ENCODE measurements around the gene EHBP1L1.

EHBP1L1 gene

DNA sequence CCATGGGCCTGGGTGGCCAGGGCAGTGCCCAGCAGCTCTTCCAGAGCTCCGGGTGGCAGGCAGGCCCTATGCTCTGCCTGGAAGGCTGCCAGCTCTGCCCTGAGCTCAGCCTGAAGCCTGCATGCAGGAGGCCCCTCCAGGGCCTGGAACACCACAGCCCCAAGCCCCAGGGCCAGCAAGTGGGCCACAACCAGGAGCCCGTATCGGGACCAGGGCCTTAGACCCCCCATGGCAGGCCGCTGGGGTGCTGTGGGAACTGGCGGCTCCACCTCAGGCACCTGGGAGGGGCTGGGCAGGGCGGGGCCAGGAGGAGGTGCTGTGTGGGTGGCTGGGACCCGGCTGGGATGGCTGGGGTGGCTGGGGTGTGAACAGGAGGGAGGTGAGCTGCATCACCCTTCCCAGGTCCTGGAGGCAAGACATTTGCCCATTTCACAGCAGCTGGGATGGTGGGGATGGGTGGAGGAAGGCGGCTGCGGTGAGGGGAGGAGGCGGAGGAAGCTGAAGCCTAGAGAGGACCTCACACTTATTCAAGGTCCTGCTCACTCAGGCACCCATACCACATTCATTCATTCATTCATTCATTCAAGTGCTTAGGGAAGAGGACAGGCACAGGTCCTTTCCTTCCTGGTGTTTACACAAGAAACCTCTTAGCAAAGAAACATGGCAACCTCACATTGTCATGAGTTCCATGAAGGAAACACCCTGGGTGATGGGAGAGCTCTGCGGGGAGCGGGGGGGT is 19.9 kb downstream of the EHBP1L1 start, which contains the start of gene KCNK7:
Gene KCNK7, minus strand, starts transcription at position 258 of the 739 bp plus-strand sequence. Its CDS starts 28 bp downstream, at position 230.
- H3K4me1 ChIP-seq (ENCODE audit: insufficient read depth, low read length): no peaks in the 10 kb centered on the region; the same call in 1 of the 2 replicates
- no peaks in the 10 kb centered on the region for H3K36me3 ChIP-seq (ENCODE audit: insufficient read depth, low read length)
- no peak within 1 kb of the TSS for H3K9ac ChIP-seq (ENCODE audit: low read depth, low read length)
- H3K9me3 ChIP-seq (ENCODE audit: control insufficient read depth, insufficient read depth, low read length): no peaks in the 10 kb centered on the region

DNA sequence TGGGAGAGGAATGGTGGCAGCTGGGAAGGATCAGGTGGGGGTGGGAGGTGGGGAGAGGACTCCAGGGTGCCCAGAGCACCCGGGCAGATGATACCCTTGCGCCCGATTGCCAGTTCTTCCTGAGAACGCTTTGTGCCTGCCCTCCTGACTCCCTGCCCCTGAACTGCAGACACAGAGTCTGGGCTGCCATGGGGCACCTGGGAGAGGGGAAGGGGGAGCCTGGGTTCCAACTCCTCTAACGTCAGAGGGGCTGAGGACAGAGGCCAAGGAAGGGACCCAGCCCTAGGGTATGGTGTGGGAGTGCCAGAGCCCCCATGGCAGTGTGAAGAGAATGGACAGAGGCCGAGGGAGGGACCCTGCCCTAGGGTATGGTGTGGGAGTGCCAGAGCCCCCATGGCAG is 20.7 kb downstream of the EHBP1L1 start:
- Histone ChIP-seq H3K9ac (ENCODE audit: low read depth, low read length) (no peak overlapping the region), H3K4me1 (ENCODE audit: insufficient read depth, low read length) (no peaks in the 10 kb centered on the region; the same call in 1 of the 2 replicates), H3K9me3 (ENCODE audit: control insufficient read depth, insufficient read depth, low read length) (no peaks in the 10 kb centered on the region), H3K36me3 (ENCODE audit: insufficient read depth, low read length) (no peaks in the 10 kb centered on the region)

DNA sequence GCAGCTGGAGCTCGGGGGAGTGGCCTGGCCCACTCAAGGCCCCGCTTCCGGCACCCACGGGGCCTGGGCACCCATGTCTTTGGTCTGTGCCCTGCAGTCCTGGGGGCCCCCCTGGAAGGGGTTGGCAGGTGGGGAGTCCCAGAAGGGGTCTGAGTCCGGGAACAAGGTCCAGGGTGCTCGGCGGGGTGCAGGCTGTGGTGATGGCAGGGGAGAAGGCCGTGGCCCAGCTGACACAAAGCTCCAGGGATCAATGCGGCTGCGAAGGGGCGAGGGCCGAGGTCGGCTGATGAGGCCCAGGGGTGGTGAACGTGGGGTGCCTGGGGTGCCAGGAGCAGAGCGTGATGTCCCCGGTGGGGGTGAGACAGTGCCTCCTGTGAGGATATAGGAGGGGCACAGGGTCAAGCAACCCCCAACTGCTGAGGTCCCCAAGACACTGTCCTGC is 22.4 kb downstream of the EHBP1L1 start:
- Histone ChIP-seq H3K9me3 (ENCODE audit: control insufficient read depth, insufficient read depth, low read length) (no peaks in the 10 kb centered on the region), H3K9ac (ENCODE audit: low read depth, low read length) (no peak overlapping the region), H3K4me1 (ENCODE audit: insufficient read depth, low read length) (no peaks in the 10 kb centered on the region; the same call in 1 of the 2 replicates), H3K36me3 (ENCODE audit: insufficient read depth, low read length) (no peaks in the 10 kb centered on the region)

DNA sequence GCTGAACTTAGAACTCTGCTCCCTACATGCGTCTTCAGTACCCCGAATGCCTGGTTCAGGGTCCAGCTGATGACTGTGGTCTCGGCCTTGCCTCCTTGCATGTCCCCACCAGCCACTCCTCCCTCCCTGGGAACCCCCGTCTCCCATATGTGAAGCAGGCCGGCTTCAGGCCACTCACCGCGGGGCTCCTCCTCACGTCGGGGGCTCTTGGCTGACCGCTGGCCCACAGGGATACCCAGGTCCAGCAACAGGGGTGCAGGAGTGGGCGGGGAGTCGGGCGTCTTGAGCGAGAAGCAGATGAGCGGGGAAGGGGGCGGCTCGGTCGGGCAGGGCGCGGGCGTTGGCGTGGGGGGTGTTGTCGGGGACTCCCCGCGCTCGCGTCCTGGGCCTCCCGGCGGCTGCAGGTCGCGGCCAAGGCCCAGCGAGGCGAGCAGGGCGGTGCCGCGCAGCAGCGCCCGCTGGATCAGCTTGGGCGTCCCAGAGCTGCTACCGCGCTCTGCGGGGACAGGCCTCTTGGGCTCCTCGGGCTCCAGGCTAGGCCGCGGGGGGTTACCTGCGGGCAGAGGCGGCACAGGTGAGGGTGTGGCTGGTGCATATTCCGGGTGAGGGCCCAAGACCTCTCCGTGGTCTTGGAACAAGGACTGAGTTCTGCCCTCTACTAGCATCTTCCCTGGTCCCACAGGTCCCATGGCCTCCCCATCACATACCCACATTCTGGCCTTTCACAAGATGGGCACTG is 23.5 kb downstream of the EHBP1L1 start:
- no peaks in the 10 kb centered on the region for H3K4me1 ChIP-seq (ENCODE audit: insufficient read depth, low read length)
- H3K36me3 ChIP-seq (ENCODE audit: insufficient read depth, low read length): no peaks in the 10 kb centered on the region
- no peaks in the 10 kb centered on the region for H3K9me3 ChIP-seq (ENCODE audit: control insufficient read depth, insufficient read depth, low read length)
- no peak overlapping the region for H3K9ac ChIP-seq (ENCODE audit: low read depth, low read length)

DNA sequence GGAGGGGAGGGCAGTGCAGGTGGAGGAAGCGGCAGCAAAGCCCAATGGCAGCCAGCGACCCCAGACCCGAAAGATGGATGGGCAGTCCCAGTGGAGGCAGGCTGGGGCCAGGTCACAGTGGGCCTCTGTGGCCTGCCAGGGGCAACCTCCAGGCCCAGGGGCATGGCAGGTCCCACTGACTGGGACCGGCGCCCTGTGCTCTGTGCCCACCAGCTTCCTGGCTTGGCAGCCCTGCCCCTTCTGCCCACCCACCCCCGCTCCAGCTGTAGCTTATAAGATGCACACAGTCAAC is 24.0 kb downstream of the EHBP1L1 start:
- Histone ChIP-seq H3K36me3 (ENCODE audit: insufficient read depth, low read length) (no peaks in the 10 kb centered on the region), H3K9ac (ENCODE audit: low read depth, low read length) (no peak overlapping the region), H3K9me3 (ENCODE audit: control insufficient read depth, insufficient read depth, low read length) (no peaks in the 10 kb centered on the region), H3K4me1 (ENCODE audit: insufficient read depth, low read length) (no peaks in the 10 kb centered on the region)

DNA sequence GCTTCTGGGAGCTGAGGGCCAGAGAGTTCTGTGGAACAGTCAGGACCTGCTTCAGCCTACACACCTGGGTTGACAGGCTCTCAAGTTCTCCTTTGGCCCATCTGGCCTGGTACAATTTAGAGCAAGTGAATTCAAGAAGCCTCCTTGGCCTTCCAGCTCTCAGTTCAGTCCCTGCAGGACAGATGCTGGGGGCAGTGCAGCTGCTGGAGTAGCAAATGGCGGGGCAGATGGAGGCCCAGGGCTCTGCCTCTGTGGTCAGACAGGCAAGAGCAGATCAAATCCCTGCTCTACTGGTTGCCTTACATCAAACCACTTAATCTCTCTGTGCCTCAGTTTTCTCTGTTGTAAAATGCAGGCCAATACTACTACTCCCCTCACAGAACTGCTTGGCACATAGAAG is 28.4 kb downstream of the EHBP1L1 start:
- Histone ChIP-seq H3K9me3 (ENCODE audit: control insufficient read depth, insufficient read depth, low read length) (no peaks in the 10 kb centered on the region), H3K36me3 (ENCODE audit: insufficient read depth, low read length) (peaks cover 5% of the 10 kb centered on the region; the same call in 1 of the 2 replicates), H3K4me1 (ENCODE audit: insufficient read depth, low read length) (no peaks in the 10 kb centered on the region), H3K9ac (ENCODE audit: low read depth, low read length) (no peak overlapping the region)

DNA sequence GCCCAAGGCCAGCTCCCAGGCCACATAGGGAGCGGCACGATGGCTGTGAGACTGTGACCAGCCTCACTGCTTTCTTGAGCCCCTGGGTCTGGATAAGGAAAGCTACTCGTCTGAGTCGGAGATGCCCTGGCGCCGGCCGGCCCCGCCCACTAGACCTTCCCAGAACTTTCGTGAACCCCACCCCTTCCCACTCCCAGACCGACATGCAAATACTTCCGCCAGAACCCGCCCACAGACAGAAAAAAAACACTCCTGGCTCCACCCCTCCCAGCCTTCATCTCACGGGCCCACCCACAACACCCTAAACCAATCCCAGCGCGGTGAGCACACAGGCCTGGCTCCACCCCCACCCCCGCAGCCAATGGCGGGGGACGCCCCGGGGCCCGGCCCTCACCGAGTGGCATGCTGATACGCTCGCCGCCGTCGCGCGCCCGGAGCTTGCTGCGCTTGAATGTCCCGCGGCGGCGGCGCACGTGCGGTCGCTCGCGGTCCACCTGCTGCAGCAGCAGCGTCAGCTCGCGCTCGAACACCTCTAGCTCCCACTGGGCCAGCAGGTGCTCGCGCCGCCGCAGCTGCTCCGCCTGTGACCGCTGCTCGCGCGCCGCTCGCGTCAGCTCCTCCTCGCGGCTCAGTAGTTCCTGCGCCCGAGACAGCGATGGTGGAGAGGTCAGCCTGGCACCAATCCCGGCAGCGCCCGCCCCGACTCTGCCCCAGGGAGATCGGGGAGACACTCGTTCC is 31.2 kb downstream of the EHBP1L1 start:
- H3K36me3 ChIP-seq (ENCODE audit: insufficient read depth, low read length): peaks cover 5% of the 10 kb centered on the region; the same call in 1 of the 2 replicates

DNA sequence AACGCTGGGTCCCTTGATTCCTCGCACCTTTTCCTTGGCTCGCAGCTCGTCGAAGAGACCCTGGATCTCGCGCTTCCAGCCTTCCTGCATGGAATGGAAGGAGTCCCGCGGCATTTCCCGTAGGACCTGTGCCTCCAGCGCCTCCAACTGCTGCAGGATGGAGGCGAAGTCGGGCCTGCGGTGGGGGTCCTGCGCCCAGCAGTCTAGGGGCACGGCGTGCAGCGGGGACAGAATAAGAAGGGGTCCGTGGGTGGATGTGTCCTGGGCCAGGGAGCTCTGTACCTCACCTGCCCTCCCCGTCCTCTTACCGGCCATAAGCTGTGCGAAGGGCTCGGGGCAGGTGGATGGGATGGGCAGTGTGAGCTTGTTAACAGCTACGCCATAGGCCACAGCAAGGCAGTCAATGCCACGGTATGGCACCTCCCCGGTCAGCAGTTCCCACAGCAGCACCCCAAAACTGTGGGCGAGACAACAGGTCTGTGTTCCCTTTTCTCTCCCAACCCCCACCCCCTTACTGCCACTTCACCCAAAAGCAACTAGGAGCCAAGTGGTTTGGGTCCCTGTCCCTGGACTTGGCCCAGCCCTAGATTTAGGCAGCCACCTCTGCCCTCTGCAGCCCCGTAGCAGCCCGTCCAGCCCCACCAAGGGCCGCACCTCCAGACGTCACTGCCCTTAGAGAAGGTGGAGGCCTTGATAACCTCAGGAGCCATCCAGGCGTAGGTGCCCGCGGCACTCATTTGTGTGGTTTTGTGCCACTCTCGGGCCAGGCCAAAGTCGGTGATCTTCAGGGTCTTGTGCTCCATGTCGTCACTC is 32.0 kb downstream of the EHBP1L1 start:
- peaks cover 5% of the 10 kb centered on the region; the same call in 1 of the 2 replicates for H3K36me3 ChIP-seq (ENCODE audit: insufficient read depth, low read length)
- peak overlapping the region; percentile 32; the same call in 1 of the 2 replicates for H3K9ac ChIP-seq (ENCODE audit: low read depth, low read length)

More for the DNA sequence above, 31.2 kb downstream of the EHBP1L1 start:
- H3K9ac ChIP-seq (ENCODE audit: low read depth, low read length): peak overlapping the region; percentile 32; the same call in 1 of the 2 replicates
- no peaks in the 10 kb centered on the region for H3K9me3 ChIP-seq (ENCODE audit: control insufficient read depth, insufficient read depth, low read length)
- H3K4me1 ChIP-seq (ENCODE audit: insufficient read depth, low read length): peaks cover 4% of the 10 kb centered on the region; the same call in 1 of the 2 replicates

DNA sequence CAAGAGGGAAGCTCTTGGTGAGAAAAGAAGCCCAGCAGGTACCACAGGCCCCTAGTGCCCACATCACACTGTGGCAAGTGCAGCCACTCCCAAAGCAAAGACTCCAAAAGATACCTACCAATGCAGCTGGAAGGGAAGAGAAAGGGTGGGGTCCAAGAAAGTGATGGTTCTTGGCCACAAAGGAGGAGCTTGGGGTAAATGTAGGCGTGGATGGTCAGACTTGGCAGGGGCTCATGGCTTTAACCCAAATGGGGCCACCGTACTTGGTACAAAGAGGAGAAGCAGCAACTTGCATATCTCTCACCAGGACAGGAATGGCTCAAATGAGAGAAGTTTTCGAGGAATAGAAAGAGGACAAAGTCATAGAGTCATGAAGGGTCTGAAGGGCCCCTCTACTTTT is 33.4 kb downstream of the EHBP1L1 start:
- H3K4me1 ChIP-seq (ENCODE audit: insufficient read depth, low read length): peaks cover 12% of the 10 kb centered on the region; the same call in 1 of the 2 replicates
- H3K9me3 ChIP-seq (ENCODE audit: control insufficient read depth, insufficient read depth, low read length): no peaks in the 10 kb centered on the region
- no peak overlapping the region for H3K9ac ChIP-seq (ENCODE audit: low read depth, low read length)
- peaks cover 5% of the 10 kb centered on the region; the same call in 1 of the 2 replicates for H3K36me3 ChIP-seq (ENCODE audit: insufficient read depth, low read length)

More for the DNA sequence above, 32.0 kb downstream of the EHBP1L1 start:
- no peaks in the 10 kb centered on the region for H3K9me3 ChIP-seq (ENCODE audit: control insufficient read depth, insufficient read depth, low read length)
- H3K4me1 ChIP-seq (ENCODE audit: insufficient read depth, low read length): peaks cover 12% of the 10 kb centered on the region; the same call in 1 of the 2 replicates

DNA sequence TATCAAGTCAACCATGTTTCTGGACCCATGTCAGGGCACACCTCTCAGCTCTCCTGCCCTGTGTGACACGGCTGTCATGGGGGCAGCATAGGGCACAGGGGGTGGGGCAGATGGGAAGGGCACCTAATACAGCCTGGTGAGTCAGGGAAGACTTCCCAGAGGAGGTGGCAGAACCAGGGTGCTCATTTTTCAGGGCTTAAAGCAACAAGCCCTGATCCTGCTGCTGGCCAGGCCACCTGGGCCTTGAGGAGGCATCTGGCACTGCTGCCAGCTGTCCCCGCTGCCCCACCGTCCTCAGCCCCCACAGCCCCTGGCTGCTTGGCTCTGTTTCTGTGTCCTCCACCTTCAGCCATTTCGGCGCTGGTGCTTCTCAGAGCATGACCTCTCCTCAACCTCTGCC is 33.8 kb downstream of the EHBP1L1 start:
- Histone ChIP-seq H3K9ac (ENCODE audit: low read depth, low read length) (no peak overlapping the region), H3K4me1 (ENCODE audit: insufficient read depth, low read length) (peaks cover 12% of the 10 kb centered on the region; the same call in 1 of the 2 replicates), H3K9me3 (ENCODE audit: control insufficient read depth, insufficient read depth, low read length) (no peaks in the 10 kb centered on the region), H3K36me3 (ENCODE audit: insufficient read depth, low read length) (peaks cover 5% of the 10 kb centered on the region; the same call in 1 of the 2 replicates)

DNA sequence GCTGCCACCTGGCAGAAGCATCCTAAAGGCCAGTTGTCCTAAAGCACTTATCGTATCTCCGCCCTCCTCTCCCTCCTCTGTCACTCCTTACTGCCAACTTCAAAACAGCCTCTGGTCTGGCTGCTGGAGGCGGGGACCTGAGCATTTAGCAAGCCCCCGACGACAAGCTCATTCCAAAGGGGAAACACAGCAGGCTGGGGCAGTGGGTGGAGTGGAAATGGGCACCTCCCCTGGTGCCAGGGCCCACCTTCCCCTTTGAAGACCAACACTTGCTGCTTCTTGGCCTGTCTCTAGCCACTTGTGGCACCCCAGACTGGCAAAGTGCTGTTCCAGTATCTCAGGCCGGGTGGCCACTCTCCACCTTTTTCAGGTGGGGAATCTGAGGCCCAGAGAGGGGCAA is 34.6 kb downstream of the EHBP1L1 start:
- peaks cover 12% of the 10 kb centered on the region; the same call in 1 of the 2 replicates for H3K4me1 ChIP-seq (ENCODE audit: insufficient read depth, low read length)
- H3K36me3 ChIP-seq (ENCODE audit: insufficient read depth, low read length): peaks cover 4% of the 10 kb centered on the region; the same call in 1 of the 2 replicates
- H3K9ac ChIP-seq (ENCODE audit: low read depth, low read length): no peak overlapping the region
- H3K9me3 ChIP-seq (ENCODE audit: control insufficient read depth, insufficient read depth, low read length): no peaks in the 10 kb centered on the region

DNA sequence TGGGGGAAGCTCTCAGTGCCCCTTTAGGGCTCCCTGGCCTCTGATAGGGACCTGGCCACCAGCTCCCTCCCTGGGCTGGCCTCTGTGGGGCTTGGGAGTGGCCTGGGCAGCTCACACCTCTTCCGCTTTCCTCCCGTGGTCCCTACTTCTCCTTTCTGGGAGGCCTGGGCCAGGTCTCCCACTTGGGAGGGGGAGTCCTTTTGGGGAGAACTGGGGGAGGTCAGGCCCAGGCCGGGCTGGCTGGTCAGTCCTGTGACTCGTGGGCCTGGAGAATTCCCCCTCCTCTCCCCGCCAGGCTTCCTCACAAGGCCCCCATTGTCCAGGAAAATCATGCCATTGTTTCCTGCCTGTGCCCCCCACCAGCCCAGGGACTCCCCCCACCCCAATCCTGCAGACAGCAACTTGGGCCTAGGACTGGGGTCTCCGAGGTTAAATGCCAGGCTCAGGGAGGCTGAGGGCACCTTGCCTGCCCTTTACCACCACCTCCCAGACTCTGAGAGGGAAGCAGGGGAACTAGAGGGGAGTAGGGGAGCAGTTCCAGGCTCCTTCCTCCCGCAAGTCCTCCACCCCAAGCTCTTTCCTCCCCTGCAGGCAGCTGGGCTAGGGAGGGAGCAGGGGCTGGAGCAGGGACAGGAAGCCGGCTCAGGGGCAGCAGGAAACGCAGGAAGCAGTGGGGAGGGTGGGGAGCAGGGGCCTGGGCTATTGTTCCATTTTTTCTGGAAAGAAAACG is 35.3 kb downstream of the EHBP1L1 start:
- Histone ChIP-seq H3K4me1 (ENCODE audit: insufficient read depth, low read length) (peaks cover 12% of the 10 kb centered on the region; the same call in 1 of the 2 replicates), H3K9me3 (ENCODE audit: control insufficient read depth, insufficient read depth, low read length) (no peaks in the 10 kb centered on the region), H3K9ac (ENCODE audit: low read depth, low read length) (no peak overlapping the region), H3K36me3 (ENCODE audit: insufficient read depth, low read length) (peaks cover 3% of the 10 kb centered on the region; the same call in 1 of the 2 replicates)
